SK-N-SH (cell line): ENCODE data around the gene ABCC4. TPM values are rescaled to one million over a fixed set of nuclear protein-coding genes. Genes with fewer than 3 reads are reported as not detected.

Experiments
- CTCF ChIA-PET: fragments of 300-600, 350-600 bp; formaldehyde crosslinking; extraction: SDS; loops from one replicate; lab custom pipeline; 2021; lab: Yijun Ruan, JAX
- POLR2A ChIA-PET: fragments of 350-600 bp; sonication (Branson Sonifier 250); formaldehyde crosslinking; extraction: SDS; loops from one replicate; lab custom pipeline; 2020; ENCODE audit warnings: antibody characterized with exemption, inconsistent platforms; lab: Yijun Ruan, JAX
- DNase-seq: peaks from one replicate; pipeline ENCODE4 v3.0.0; 2012
- H2AFZ ChIP-seq: fragments of 200-600 bp; sonication (generic); 2 replicates; pipeline ENCODE4 v1.8.1; 2016; ENCODE audit warnings: antibody characterized with exemption, mild to moderate bottlenecking, low read depth
- H3F3A ChIP-seq: fragments of 200-600 bp; sonication (generic); replicated peaks from 2 replicates; pipeline ENCODE3; 2016; ENCODE audit warnings: antibody characterized with exemption, mild to moderate bottlenecking; ENCODE audit not compliant: insufficient read depth
- H3K27ac ChIP-seq, 2 experiments: fragments of 200-500 bp in 1 of 2; fragments of 200-600 bp in 1 of 2; sonication (Bioruptor generic) in 1 of 2; sonication (generic), shearing (Covaris generic) in 1 of 2; 2 replicates each; pipeline versions ENCODE4 v1.5.1 to v1.6.1; 2014 to 2016; ENCODE audit warnings: low read depth in 2 of 2, inconsistent platforms in 1 of 2, low read length in 1 of 2, mild to moderate bottlenecking in 1 of 2, mixed read lengths in 1 of 2
- H3K27me3 ChIP-seq: fragments of 200-600 bp; sonication (generic), shearing (Covaris generic); 2 replicates; pipeline ENCODE4 v1.6.1; 2016; ENCODE audit warnings: mixed run types; ENCODE audit not compliant: insufficient read depth
- H3K36me3 ChIP-seq, 2 experiments: fragments of 200-500 bp in 1 of 2; fragments of 200-600 bp in 1 of 2; sonication (Bioruptor generic) in 1 of 2; sonication (generic) in 1 of 2; replicated peaks in 1 of 2; 2 replicates each; pipeline versions ENCODE3 to v1.5.1; 2014 to 2016; ENCODE audit warnings: low read length in 1 of 2, mild to moderate bottlenecking in 1 of 2; ENCODE audit not compliant: insufficient read depth in 2 of 2, control insufficient read depth in 1 of 2
- H3K4me1 ChIP-seq, 2 experiments: fragments of 200-500 bp in 1 of 2; fragments of 200-600 bp in 1 of 2; sonication (Bioruptor generic) in 1 of 2; sonication (generic), shearing (Covaris generic) in 1 of 2; 2 replicates each; pipeline versions ENCODE4 v1.5.1 to v1.6.1; 2014 to 2016; ENCODE audit warnings: low read depth in 1 of 2, low read length in 1 of 2, mixed run types in 1 of 2; ENCODE audit not compliant: insufficient read depth in 2 of 2, control insufficient read depth in 1 of 2
- H3K4me2 ChIP-seq: fragments of 200-600 bp; sonication (generic), shearing (Covaris generic); 2 replicates; pipeline ENCODE4 v1.6.1; 2017; ENCODE audit warnings: mixed run types
- H3K4me3 ChIP-seq, 2 experiments: fragments of 200-500 bp in 1 of 2; fragments of 200-600 bp in 1 of 2; sonication (Bioruptor generic) in 1 of 2; sonication (generic), shearing (Covaris generic) in 1 of 2; 2 replicates each; pipeline versions ENCODE4 v1.5.1 to v1.8.1; 2014 to 2016; ENCODE audit warnings: low read depth in 2 of 2, inconsistent platforms in 1 of 2, low read length in 1 of 2, mild to moderate bottlenecking in 1 of 2, mixed read lengths in 1 of 2, moderate library complexity in 1 of 2
- H3K79me2 ChIP-seq: fragments of 200-600 bp; sonication (generic); 2 replicates; pipeline ENCODE4 v1.8.1; 2017; ENCODE audit warnings: mild to moderate bottlenecking; ENCODE audit not compliant: insufficient read depth
- H3K9ac ChIP-seq: fragments of 200-600 bp; sonication (generic); 2 replicates; pipeline ENCODE4 v1.6.1; 2017; ENCODE audit warnings: mixed run types
- H3K9me2 ChIP-seq: fragments of 200-600 bp; sonication (generic); 2 replicates; pipeline ENCODE4 v1.6.1; 2017; ENCODE audit warnings: mixed run types
- H3K9me3 ChIP-seq: fragments of 200-600 bp; sonication (generic); 2 replicates; pipeline ENCODE4 v1.6.1; 2017; ENCODE audit warnings: mixed run types, mild to moderate bottlenecking, moderate library complexity
- H4K20me1 ChIP-seq: fragments of 200-600 bp; sonication (generic); 2 replicates; pipeline ENCODE4 v1.6.1; 2017; ENCODE audit warnings: mild to moderate bottlenecking, mixed run types; ENCODE audit not compliant: insufficient read depth
- ELF1 ChIP-seq: IDR thresholded peaks from 2 replicates; pipeline ENCODE4 v1.4.0; 2012
- EP300 ChIP-seq, 2 experiments: IDR thresholded peaks; 2 replicates each; pipeline versions ENCODE4 v1.4.0 to v1.6.1; 2012; ENCODE audit warnings: borderline replicate concordance in 1 of 2, low read depth in 1 of 2, low read length in 1 of 2
- FOSL2 ChIP-seq: IDR thresholded peaks from 2 replicates; pipeline ENCODE4 v1.4.0; 2012; ENCODE audit warnings: low read depth, mild to moderate bottlenecking, moderate library complexity, borderline replicate concordance
- FOXJ3 ChIP-seq: sonication (generic); formaldehyde crosslinking; IDR thresholded peaks from 2 replicates; pipeline ENCODE4 v1.5.1; 2020; ENCODE audit warnings: mild to moderate bottlenecking, missing genetic modification reagents
- FOXM1 ChIP-seq: IDR thresholded peaks from 2 replicates; pipeline ENCODE4 v1.4.0; 2012; ENCODE audit warnings: low read depth, mild to moderate bottlenecking
- JUND ChIP-seq: IDR thresholded peaks from 2 replicates; pipeline ENCODE4 v1.4.0; 2012
- MXI1 ChIP-seq: IDR thresholded peaks from 2 replicates; pipeline ENCODE4 v1.6.1; 2012; ENCODE audit warnings: mild to moderate bottlenecking, low read depth, low read length, improper control_type of control experiment
- NFIC ChIP-seq: IDR thresholded peaks from 2 replicates; pipeline ENCODE4 v1.4.0; 2012; ENCODE audit warnings: borderline replicate concordance
- PBX3 ChIP-seq: IDR thresholded peaks from 2 replicates; pipeline ENCODE4; 2012
- POLR2AphosphoS5 ChIP-seq: IDR thresholded peaks from 2 replicates; pipeline ENCODE4 v1.6.1; 2012; ENCODE audit warnings: low read depth, low read length
- RAD21 ChIP-seq: IDR thresholded peaks from 2 replicates; pipeline ENCODE4 v1.6.1; 2012; ENCODE audit warnings: mild to moderate bottlenecking, low read length
- RXRA ChIP-seq: IDR thresholded peaks from 2 replicates; pipeline ENCODE4 v1.4.0; 2012; ENCODE audit warnings: low read depth, mild to moderate bottlenecking, borderline replicate concordance
- SIN3A ChIP-seq: IDR thresholded peaks from 2 replicates; pipeline ENCODE4 v1.6.1; 2012; ENCODE audit warnings: low read depth, mild to moderate bottlenecking, low read length, moderate library complexity, borderline replicate concordance
- SMC3 ChIP-seq: IDR thresholded peaks from 2 replicates; pipeline ENCODE4 v1.6.1; 2012; ENCODE audit warnings: low read depth, low read length, improper control_type of control experiment
- TAF1 ChIP-seq: IDR thresholded peaks from 2 replicates; pipeline ENCODE4 v1.6.1; 2012; ENCODE audit warnings: low read depth, mild to moderate bottlenecking, low read length, moderate library complexity, borderline replicate concordance
- TCF12 ChIP-seq: IDR thresholded peaks from 2 replicates; pipeline ENCODE4 v1.4.0; 2012
- TEAD4 ChIP-seq: IDR thresholded peaks from 2 replicates; pipeline ENCODE4 v1.4.0; 2012; ENCODE audit warnings: mild to moderate bottlenecking, borderline replicate concordance; ENCODE audit not compliant: insufficient read depth
- ZBTB33 ChIP-seq: IDR thresholded peaks from 2 replicates; pipeline ENCODE4 v1.4.0; 2012; ENCODE audit warnings: low read depth, borderline replicate concordance
- WGBS: methylation state at CpG from one replicate; pipeline ENCODE4 v1.1.6; 2017; ENCODE audit warnings: low lambda C conversion rate; 5-methylcytosine and 5-hydroxymethylcytosine counted together
- polyA plus RNA-seq, 3 experiments: library from polyadenylated mRNA; depleted of rRNA; stranded (reverse); fragments of >200 nt; gene quantifications; 2 replicates each; pipeline ENCODE4 v1.2.3, GENCODE V29; 2012
- TF ChIP-seq, protein P1 (sequence below): IDR thresholded peaks from 2 replicates; pipeline ENCODE4 v1.6.1; 2012; ENCODE audit warnings: mild to moderate bottlenecking, low read depth, low read length, moderate library complexity
- TF ChIP-seq, protein P2 (sequence below): fragments of 200-600 bp; sonication (generic); IDR thresholded peaks from 2 replicates; pipeline ENCODE4 v1.6.1; 2017; ENCODE audit warnings: antibody characterized with exemption, mild to moderate bottlenecking, moderate library complexity
- TF ChIP-seq, protein P3 (sequence below): IDR thresholded peaks from 2 replicates; pipeline ENCODE4 v1.4.0; 2012; ENCODE audit warnings: low read depth, borderline replicate concordance
- TF ChIP-seq, protein P4 (sequence below): IDR thresholded peaks from 2 replicates; pipeline ENCODE4 v1.4.0; 2012; ENCODE audit warnings: low read depth

ABCC4 gene
- polyA plus RNA-seq, 1 of the 3 experiments (the other 2 are of a cell fraction) = 7.8 TPM

GRCh38 chr13:95100525-95101433 is 200.5 kb downstream of the ABCC4 start:
- Histone ChIP-seq H3K9me3 (peaks cover 10% of the 10 kb centered on the region; the same call in 1 of the 2 replicates), H3K4me2 (peak overlapping the region; percentile 45), H4K20me1 (no peaks in the 10 kb centered on the region), H3F3A (peaks cover 27% of the 10 kb centered on the region), H3K4me1 (peaks cover 0 to 14% of the 10 kb centered on the region in 2 experiments; a peak in 2 of 4 replicates), H3K9me2 (no peaks in the 10 kb centered on the region), H3K4me3 (peak overlapping the region in 1 of 2 experiments; percentile 13; a peak in 1 of 4 replicates), H3K9ac (peak overlapping the region; percentile 61), H3K27me3 (no peaks in the 10 kb centered on the region), H3K36me3 (peaks cover 0 to 22% of the 10 kb centered on the region in 2 experiments)
- CTCF ChIA-PET = no interaction called here
- 56% methylated on average over 7 of the region's 7 CpGs for WGBS
- POLR2A ChIA-PET = no interaction called here
- DNase-seq = no peak
- TF ChIP-seq, protein P1, sequence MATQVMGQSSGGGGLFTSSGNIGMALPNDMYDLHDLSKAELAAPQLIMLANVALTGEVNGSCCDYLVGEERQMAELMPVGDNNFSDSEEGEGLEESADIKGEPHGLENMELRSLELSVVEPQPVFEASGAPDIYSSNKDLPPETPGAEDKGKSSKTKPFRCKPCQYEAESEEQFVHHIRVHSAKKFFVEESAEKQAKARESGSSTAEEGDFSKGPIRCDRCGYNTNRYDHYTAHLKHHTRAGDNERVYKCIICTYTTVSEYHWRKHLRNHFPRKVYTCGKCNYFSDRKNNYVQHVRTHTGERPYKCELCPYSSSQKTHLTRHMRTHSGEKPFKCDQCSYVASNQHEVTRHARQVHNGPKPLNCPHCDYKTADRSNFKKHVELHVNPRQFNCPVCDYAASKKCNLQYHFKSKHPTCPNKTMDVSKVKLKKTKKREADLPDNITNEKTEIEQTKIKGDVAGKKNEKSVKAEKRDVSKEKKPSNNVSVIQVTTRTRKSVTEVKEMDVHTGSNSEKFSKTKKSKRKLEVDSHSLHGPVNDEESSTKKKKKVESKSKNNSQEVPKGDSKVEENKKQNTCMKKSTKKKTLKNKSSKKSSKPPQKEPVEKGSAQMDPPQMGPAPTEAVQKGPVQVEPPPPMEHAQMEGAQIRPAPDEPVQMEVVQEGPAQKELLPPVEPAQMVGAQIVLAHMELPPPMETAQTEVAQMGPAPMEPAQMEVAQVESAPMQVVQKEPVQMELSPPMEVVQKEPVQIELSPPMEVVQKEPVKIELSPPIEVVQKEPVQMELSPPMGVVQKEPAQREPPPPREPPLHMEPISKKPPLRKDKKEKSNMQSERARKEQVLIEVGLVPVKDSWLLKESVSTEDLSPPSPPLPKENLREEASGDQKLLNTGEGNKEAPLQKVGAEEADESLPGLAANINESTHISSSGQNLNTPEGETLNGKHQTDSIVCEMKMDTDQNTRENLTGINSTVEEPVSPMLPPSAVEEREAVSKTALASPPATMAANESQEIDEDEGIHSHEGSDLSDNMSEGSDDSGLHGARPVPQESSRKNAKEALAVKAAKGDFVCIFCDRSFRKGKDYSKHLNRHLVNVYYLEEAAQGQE = no peak
- TF ChIP-seq RXRA = peak; percentile 70
- peak; percentile 51; the same call in 1 of the 2 replicates for TF ChIP-seq POLR2AphosphoS5
- no peak for TF ChIP-seq SMC3
- TF ChIP-seq TEAD4 = peak; percentile 41; the same call in 1 of the 2 replicates
- no peak for TF ChIP-seq MXI1
- TF ChIP-seq, protein P2, sequence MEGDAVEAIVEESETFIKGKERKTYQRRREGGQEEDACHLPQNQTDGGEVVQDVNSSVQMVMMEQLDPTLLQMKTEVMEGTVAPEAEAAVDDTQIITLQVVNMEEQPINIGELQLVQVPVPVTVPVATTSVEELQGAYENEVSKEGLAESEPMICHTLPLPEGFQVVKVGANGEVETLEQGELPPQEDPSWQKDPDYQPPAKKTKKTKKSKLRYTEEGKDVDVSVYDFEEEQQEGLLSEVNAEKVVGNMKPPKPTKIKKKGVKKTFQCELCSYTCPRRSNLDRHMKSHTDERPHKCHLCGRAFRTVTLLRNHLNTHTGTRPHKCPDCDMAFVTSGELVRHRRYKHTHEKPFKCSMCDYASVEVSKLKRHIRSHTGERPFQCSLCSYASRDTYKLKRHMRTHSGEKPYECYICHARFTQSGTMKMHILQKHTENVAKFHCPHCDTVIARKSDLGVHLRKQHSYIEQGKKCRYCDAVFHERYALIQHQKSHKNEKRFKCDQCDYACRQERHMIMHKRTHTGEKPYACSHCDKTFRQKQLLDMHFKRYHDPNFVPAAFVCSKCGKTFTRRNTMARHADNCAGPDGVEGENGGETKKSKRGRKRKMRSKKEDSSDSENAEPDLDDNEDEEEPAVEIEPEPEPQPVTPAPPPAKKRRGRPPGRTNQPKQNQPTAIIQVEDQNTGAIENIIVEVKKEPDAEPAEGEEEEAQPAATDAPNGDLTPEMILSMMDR = no peak
- TF ChIP-seq TCF12 = peak; percentile 76
- TF ChIP-seq NFIC = peak; percentile 43; the same call in 1 of the 2 replicates
- peak; percentile 56; the same call in 1 of the 2 replicates for TF ChIP-seq FOSL2
- TF ChIP-seq ZBTB33 = no peak
- TF ChIP-seq ELF1 = no peak
- TF ChIP-seq PBX3 = peak; percentile 92
- TF ChIP-seq EP300 (IDR thresholded peaks at IDR 0.05; ENCODE audit: borderline replicate concordance in 1 of 2, low read depth in 1 of 2, low read length in 1 of 2) = peak in 1 of 2 experiments; percentile 84; a peak in 1 of 4 replicates
- TF ChIP-seq FOXM1 = peak; percentile 95
- peak; percentile 68 for TF ChIP-seq JUND
- TF ChIP-seq, protein P3, sequence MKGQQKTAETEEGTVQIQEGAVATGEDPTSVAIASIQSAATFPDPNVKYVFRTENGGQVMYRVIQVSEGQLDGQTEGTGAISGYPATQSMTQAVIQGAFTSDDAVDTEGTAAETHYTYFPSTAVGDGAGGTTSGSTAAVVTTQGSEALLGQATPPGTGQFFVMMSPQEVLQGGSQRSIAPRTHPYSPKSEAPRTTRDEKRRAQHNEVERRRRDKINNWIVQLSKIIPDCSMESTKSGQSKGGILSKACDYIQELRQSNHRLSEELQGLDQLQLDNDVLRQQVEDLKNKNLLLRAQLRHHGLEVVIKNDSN = no peak
- no peak for TF ChIP-seq SIN3A
- TF ChIP-seq TAF1 = no peak
- no peak for TF ChIP-seq RAD21
- TF ChIP-seq FOXJ3 (CRISPR knock-in tag) = no peak
- TF ChIP-seq, protein P4, sequence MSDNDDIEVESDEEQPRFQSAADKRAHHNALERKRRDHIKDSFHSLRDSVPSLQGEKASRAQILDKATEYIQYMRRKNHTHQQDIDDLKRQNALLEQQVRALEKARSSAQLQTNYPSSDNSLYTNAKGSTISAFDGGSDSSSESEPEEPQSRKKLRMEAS = no peak
- TF ChIP-seq, all 33 proteins: peak for 10
- 0 out of 2 replicates have a peak overlapping the region, but pooled peaks have one; percentile 33 for H2AFZ ChIP-seq
- H3K27ac ChIP-seq = peak overlapping the region in 1 of 2 experiments; percentile 90; a peak in 3 of 4 replicates
- H3K79me2 ChIP-seq = no peaks in the 10 kb centered on the region
